Endothelial cell of umbilical vein (primary cell): ENCODE measurements around the gene MAP3K13. TPM values are rescaled to one million over a fixed set of nuclear protein-coding genes. Genes with fewer than 3 reads are reported as not detected.

ENCODE experiments used
- BruUV-seq: library from RNA; stranded (reverse); fragments of 400-500 nt; replicated peaks from 2 replicates; lab custom pipeline; 2021; lab: Mats Ljungman, UMichigan
- CTCF ChIA-PET: fragments of 300-600, 350-600 bp; sonication (Branson Sonifier 250); formaldehyde crosslinking; loops from one replicate; lab custom pipeline; 2021; ENCODE audit warnings: antibody characterized with exemption, inconsistent platforms; lab: Charles Lee
- POLR2A ChIA-PET: fragments of 300-600, 350-600 bp; sonication (Branson Sonifier 250); formaldehyde crosslinking; loops from one replicate; lab custom pipeline; 2021; ENCODE audit warnings: antibody characterized with exemption, inconsistent platforms; lab: Charles Lee
- DNase-seq: peaks from one replicate; pipeline ENCODE4 v3.0.0-alpha.2; 2011; ENCODE audit warnings: low read depth, low spot score
- FAIRE-seq: peaks from 2 replicates; lab custom pipeline; 2011; peaks lifted over from hg19 to GRCh38; lab: Jason Lieb, UNC
- H2AFZ ChIP-seq: 2 replicates; pipeline ENCODE4 v1.6.0; 2012; ENCODE audit warnings: low read depth, low read length, control low read depth, inconsistent platforms
- H3K27ac ChIP-seq: 2 replicates; pipeline ENCODE4 v1.5.1; 2011; ENCODE audit warnings: low read depth, mild to moderate bottlenecking, control low read depth, low read length, moderate library complexity; ENCODE audit not compliant: insufficient read depth
- H3K27me3 ChIP-seq, 2 experiments: 2 replicates each; pipeline versions ENCODE4 v1.6.0 to v1.6.1; 2011; ENCODE audit warnings: low read length in 2 of 2, mixed read lengths in 1 of 2; ENCODE audit not compliant: control insufficient read depth in 2 of 2, insufficient read depth in 2 of 2
- H3K36me3 ChIP-seq, 2 experiments: 2 replicates in 1 of 2; 3 replicates in 1 of 2; pipeline ENCODE4 v1.5.1; 2011; ENCODE audit warnings: low read length in 2 of 2, mild to moderate bottlenecking in 1 of 2, moderate library complexity in 1 of 2; ENCODE audit not compliant: control insufficient read depth in 2 of 2, insufficient read depth in 2 of 2; ENCODE audit errors: extremely low read depth in 1 of 2
- H3K4me1 ChIP-seq: 3 replicates; pipeline ENCODE4 v1.5.1; 2011; ENCODE audit warnings: mild to moderate bottlenecking, low read length; ENCODE audit not compliant: control insufficient read depth, insufficient read depth; ENCODE audit errors: extremely low read depth
- H3K4me2 ChIP-seq: 2 replicates; pipeline ENCODE4 v1.6.1; 2011; ENCODE audit warnings: low read length, control low read depth, mixed read lengths; ENCODE audit not compliant: insufficient read depth
- H3K4me3 ChIP-seq, 3 experiments: fragments of 200-600 bp in 1 of 3; sonication (generic), shearing (Covaris generic) in 1 of 3; replicated peaks in 1 of 3; 2 replicates each; pipeline ENCODE4 v1.5.1; 2011 to 2016; ENCODE audit warnings: control low read depth in 3 of 3, low read length in 3 of 3, mild to moderate bottlenecking in 2 of 3, inconsistent platforms in 1 of 3, low read depth in 1 of 3, moderate library complexity in 1 of 3; ENCODE audit not compliant: insufficient read depth in 1 of 3
- H3K79me2 ChIP-seq: 2 replicates; pipeline ENCODE4 v1.6.0; 2012; ENCODE audit warnings: low read length, inconsistent platforms; ENCODE audit not compliant: control insufficient read depth, insufficient read depth
- H3K9ac ChIP-seq: replicated peaks from 2 replicates; pipeline ENCODE3; 2011; ENCODE audit warnings: low read length, control low read depth; ENCODE audit not compliant: insufficient read depth; ENCODE audit errors: extremely low read depth
- H3K9me1 ChIP-seq: replicated peaks from 3 replicates; pipeline ENCODE4 v1.6.0; 2011; ENCODE audit warnings: mild to moderate bottlenecking, low read length; ENCODE audit not compliant: control insufficient read depth, insufficient read depth; ENCODE audit errors: extremely low read depth
- H3K9me3 ChIP-seq: replicated peaks from 2 replicates; pipeline ENCODE4 v1.5.1; 2012; ENCODE audit warnings: low read length, inconsistent platforms; ENCODE audit not compliant: control insufficient read depth, insufficient read depth
- H4K20me1 ChIP-seq: replicated peaks from 2 replicates; pipeline ENCODE3; 2011; ENCODE audit warnings: mild to moderate bottlenecking, low read length; ENCODE audit not compliant: control insufficient read depth, insufficient read depth; ENCODE audit errors: extremely low read depth
- CTCF ChIP-seq, 2 donors: IDR thresholded peaks; 1 replicate in 1 of 2; 2 replicates in 1 of 2; pipeline ENCODE4 v1.5.1; 2011; ENCODE audit warnings: low read length in 2 of 2, mild to moderate bottlenecking in 2 of 2, moderate library complexity in 2 of 2, control low read depth in 1 of 2, inconsistent platforms in 1 of 2, low read depth in 1 of 2; ENCODE audit not compliant: insufficient read depth in 1 of 2; ENCODE audit errors: extremely low read depth in 1 of 2
- EZH2 ChIP-seq: IDR thresholded peaks from 2 replicates; pipeline ENCODE4 v1.6.1; 2012; ENCODE audit warnings: borderline replicate concordance, low read depth, mild to moderate bottlenecking, moderate library complexity, low read length, inconsistent platforms; ENCODE audit not compliant: severe bottlenecking
- FOS ChIP-seq: IDR thresholded peaks from 2 replicates; pipeline ENCODE4 v1.6.1; 2011; ENCODE audit warnings: mild to moderate bottlenecking, low read length, moderate library complexity, borderline replicate concordance; ENCODE audit not compliant: insufficient read depth
- GATA2 ChIP-seq: IDR thresholded peaks from 2 replicates; pipeline ENCODE4 v1.7.0; 2011; ENCODE audit warnings: low read depth, mild to moderate bottlenecking, moderate library complexity, mixed read lengths, low read length; ENCODE audit not compliant: insufficient read length, insufficient read depth
- JUN ChIP-seq: IDR thresholded peaks from 2 replicates; pipeline ENCODE4 v1.6.1; 2011; ENCODE audit warnings: borderline replicate concordance, low read depth; ENCODE audit not compliant: insufficient read length, insufficient read depth
- MYC ChIP-seq: IDR thresholded peaks from one replicate; pipeline ENCODE4 v1.6.1; 2011; ENCODE audit warnings: mild to moderate bottlenecking, low read depth, low read length
- POLR2A ChIP-seq: IDR thresholded peaks from 2 replicates; pipeline ENCODE4 v1.6.1; 2012; ENCODE audit warnings: low read depth, mild to moderate bottlenecking, control low read depth, low read length
- POLR2AphosphoS5 ChIP-seq: IDR thresholded peaks from 2 replicates; pipeline ENCODE4 v1.6.1; 2012; ENCODE audit warnings: low read depth, mild to moderate bottlenecking, control low read depth, low read length, moderate library complexity; ENCODE audit not compliant: insufficient read depth
- dilution Hi-C: fragments of 300-500 bp; cut with MboI; formaldehyde crosslinking; loops from one replicate; pipeline ENCODE4 v1.15.0; 2019; ENCODE audit warnings: low sequenced_read_pairs; ENCODE audit not compliant: extremely low pct_ligation_motif_present
- intact Hi-C: fragments of 100-400 bp; cut with micrococcal nuclease; formaldehyde crosslinking; loops from one replicate; pipeline ENCODE4 v1.10.0; 2022
- polyA plus RNA-seq, 4 experiments: library from polyadenylated mRNA; depleted of rRNA in 3 of 4; stranded (reverse) in 3 of 4; unstranded in 1 of 4; fragments of >200 nt; gene quantifications; 2 replicates each; pipeline versions ENCODE4 v1.2.1 to v1.2.3, GENCODE V29; 2011 to 2012; ENCODE audit warnings: missing spikeins in 1 of 4
- total RNA-seq: library from RNA; stranded (reverse); gene quantifications from 2 replicates; pipeline ENCODE4 v1.2.3, GENCODE V29; 2021
- TF ChIP-seq, protein P1 (sequence below): IDR thresholded peaks from 2 replicates; pipeline ENCODE4 v1.6.1; 2011; ENCODE audit not compliant: insufficient read depth, insufficient read length

MAP3K13 gene
- total and polyA plus RNA-seq, 2 donors (not counting 3 experiments of a cell fraction or from before 2014, with no cell fraction given), result 6.2 to 15.4 TPM

DNA sequence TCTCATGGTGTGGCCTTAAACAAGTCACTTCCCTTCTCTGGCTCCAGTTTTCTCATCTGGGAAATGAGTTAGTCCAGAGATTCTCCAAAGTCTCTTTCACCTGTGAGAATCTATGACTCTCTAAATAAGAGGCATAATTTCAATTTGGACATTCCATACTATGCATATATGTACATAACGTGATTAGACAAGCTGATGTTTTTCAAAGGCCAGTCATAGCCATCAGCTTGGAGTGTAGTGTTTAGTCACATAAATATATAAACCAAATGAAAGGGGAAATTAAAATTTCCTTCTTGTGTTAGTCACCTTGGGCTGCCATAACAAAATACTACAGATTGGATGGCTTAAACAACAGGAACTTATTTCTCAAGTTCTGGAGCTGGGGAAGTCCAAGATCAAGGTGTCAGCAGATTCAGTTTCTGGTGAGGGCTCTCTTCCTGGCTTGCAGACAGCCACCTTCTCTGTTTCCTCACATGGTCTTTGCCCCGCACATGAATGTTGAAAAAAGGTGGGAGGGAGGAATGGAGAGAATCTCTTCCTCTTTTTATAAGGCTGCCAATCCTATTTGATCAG lies 116.5 kb downstream of the MAP3K13 start:
- H3K27ac ChIP-seq, result no peak overlapping the region
- no peak overlapping the region for H3K4me2 ChIP-seq
- no TSS peak for BruUV-seq
- H3K9ac ChIP-seq, result no peak overlapping the region
- H3K9me3 ChIP-seq, result no peaks in the 10 kb centered on the region
- H3K79me2 ChIP-seq, result no peaks in the 10 kb centered on the region
- no peak overlapping the region for H3K4me3 ChIP-seq
- TF ChIP-seq GATA2, result no peak
- no peak for TF ChIP-seq POLR2AphosphoS5
- TF ChIP-seq, protein P1, sequence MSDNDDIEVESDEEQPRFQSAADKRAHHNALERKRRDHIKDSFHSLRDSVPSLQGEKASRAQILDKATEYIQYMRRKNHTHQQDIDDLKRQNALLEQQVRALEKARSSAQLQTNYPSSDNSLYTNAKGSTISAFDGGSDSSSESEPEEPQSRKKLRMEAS, result no peak
- TF ChIP-seq POLR2A, result no peak
- TF ChIP-seq CTCF (IDR thresholded peaks at IDR 0.05; ENCODE audit: extremely low read depth in 1 of 2, insufficient read depth in 1 of 2, low read depth in 1 of 2, low read length in 2 of 2), result no peak
- no peak for TF ChIP-seq EZH2
- TF ChIP-seq MYC, result no peak
- TF ChIP-seq JUN, result no peak
- no peak for TF ChIP-seq FOS
- dilution Hi-C loops (no loop called here), intact Hi-C loops (no loop called here)
- ChIA-PET CTCF (interaction anchor here (0.7 to 1.5 kb wide), 3 partner anchors 9 to 80 kb away, joined by 3 to 4 read pairs (median 3); no protein-coding TSS in a partner anchor), POLR2A (no interaction called here)
- H3K36me3 ChIP-seq, result no peaks in the 10 kb centered on the region
- H3K4me1 ChIP-seq, result peaks cover 6% of the 10 kb centered on the region
- no peak overlapping the region for H2AFZ ChIP-seq
- no peaks in the 10 kb centered on the region for H4K20me1 ChIP-seq
- no peaks in the 10 kb centered on the region for H3K9me1 ChIP-seq
- no peak for FAIRE-seq
- H3K27me3 ChIP-seq, result no peaks in the 10 kb centered on the region
- no peak for DNase-seq
